Islet of Langerhans (tissue), 1 donor: ENCODE measurements around the gene PRSS33.

Experiments
- FAIRE-seq: peaks from one replicate; lab custom pipeline; 2011; peaks lifted over from hg19 to GRCh38; lab: Jason Lieb, UNC

PRSS33 gene

GRCh38 chr16:2820836-2821486, 33.6 kb upstream of the PRSS33 start:
- no peak for FAIRE-seq

- no peak for FAIRE-seq
These were observed 32.8 kb upstream of the PRSS33 start for GRCh38 chr16:2819939-2820835.

GRCh38 chr16:2819179-2819938, 32.0 kb upstream of the PRSS33 start:
- no peak for FAIRE-seq

GRCh38 chr16:2818272-2818876, 31.0 kb upstream of the PRSS33 start:
- no peak for FAIRE-seq

- no peak for FAIRE-seq
These were observed 30.2 kb upstream of the PRSS33 start for GRCh38 chr16:2817340-2818271.

- no peak for FAIRE-seq
These were observed 29.5 kb upstream of the PRSS33 start, which contains the start of gene PRSS21 for GRCh38 chr16:2816751-2817339. Gene PRSS21, plus strand, starts transcription at chr16:2817237. Its CDS starts 32 bp downstream, at chr16:2817269.

- no peak for FAIRE-seq
These were observed 28.0 kb upstream of the PRSS33 start for GRCh38 chr16:2815299-2815771.

DNA sequence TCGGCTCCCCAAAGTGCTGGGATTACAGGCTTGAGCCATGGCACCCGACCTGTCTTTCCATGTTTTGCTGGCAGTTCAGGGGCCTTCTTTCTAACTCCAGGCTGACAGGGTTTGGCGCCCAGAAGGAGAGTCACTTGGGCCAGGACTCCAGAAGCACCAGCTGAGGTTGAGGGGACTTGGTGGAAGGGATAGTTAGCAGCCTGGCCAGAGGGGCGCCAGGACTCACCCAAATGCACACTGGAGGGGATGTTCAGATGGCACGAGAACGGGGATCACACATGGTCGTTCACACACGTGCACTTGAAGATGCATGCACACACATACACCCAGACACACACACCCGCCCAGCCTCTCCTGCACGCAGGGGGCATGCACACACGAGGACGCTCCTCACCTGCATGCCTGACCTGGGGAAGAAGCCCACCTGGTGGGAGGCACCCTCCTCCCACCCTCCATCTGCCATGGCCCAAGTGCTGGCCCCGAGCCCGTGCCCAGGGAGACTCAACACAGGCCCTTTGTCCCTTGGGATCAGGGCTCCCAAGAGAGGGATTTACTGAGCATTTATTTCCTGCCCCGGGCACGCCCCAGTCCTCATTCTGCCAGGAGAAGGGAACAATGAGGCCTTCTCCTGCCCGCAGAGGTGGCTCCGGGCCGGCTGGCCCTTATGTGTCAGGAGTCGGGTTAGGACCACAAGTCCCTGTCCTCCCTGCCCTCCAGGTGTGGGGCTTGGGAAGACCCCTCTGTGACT, 27.4 kb upstream of the PRSS33 start:
- FAIRE-seq, result no peak

DNA sequence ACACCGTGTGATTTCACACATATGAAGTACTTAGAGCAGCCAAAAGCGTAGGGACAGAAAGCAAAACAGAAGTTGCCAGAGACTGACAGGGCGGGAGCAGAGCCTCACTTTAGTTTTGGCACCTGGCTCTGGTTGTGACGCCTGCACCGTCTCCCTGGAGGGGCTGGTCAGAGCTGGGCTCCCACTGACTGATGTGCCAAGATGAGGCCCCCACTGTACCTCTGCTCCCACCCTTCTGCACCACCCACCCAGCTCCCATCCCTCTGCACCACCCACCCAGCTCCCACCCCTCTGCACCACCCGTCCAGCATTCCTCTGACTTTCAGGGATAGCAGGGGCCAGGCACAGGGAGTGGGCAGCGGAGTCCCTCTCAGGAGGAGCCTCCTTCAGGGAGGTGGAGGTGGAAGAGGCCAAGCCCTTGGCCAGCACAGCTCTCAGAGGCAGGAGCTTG, 26.4 kb upstream of the PRSS33 start:
- FAIRE-seq, result no peak

DNA sequence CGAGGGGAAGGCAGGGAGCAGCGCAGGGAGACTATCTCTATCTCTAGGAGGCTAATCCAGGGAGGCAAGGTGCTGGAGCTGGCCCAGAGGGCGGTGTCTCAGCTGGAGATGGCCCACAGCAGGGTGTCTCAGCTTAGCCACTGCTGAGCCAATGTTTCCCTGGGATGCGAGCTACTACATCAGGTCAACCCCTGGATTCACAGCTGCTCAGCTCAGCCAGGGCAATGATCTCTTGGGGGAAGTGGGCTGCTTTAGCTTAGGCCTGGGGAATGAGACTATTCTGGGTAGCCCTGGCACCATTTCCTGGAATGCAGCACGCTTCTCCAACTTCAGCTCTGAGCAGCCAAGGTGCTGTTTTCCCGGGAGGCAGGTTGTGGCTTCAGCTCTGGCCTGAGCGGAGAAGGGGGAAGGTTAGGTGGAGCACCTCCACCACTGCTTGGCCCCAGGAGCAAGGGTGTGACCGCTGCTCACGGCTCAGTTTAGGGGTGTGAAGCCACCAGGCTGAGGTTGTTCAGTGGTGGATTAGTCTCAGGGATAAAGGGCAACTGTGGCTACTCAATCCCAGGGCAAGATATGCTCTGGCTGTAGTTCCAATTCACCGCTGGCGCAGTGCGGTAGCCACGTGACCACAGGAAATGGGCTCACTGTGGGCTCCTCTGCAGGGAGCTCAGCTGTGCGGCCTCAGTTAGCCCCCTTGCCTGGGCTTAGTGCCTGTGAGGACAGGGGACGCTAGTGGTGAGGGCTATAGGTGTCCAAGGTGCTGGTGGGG, 24.5 kb upstream of the PRSS33 start:
- FAIRE-seq, result no peak

DNA sequence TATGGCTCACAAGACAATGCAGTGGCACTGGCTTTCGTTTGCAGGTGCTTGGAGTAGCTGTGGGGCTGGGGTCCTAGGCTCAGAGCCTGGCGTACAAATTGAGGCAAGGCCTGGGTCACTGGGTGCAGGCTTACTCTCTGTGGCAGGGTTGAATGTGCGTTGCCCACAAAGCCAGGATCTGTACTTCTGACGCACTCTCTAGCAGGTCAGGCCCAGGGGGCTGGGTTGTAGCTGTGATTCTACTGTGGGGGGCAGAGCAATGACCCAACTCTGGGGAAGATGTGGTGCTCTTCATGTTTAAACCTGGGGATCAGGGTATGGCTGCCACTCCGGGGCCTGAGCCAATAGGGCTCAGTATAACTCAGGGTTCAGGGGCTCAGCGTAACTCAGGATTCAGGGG, 23.3 kb upstream of the PRSS33 start:
- no peak for FAIRE-seq

DNA sequence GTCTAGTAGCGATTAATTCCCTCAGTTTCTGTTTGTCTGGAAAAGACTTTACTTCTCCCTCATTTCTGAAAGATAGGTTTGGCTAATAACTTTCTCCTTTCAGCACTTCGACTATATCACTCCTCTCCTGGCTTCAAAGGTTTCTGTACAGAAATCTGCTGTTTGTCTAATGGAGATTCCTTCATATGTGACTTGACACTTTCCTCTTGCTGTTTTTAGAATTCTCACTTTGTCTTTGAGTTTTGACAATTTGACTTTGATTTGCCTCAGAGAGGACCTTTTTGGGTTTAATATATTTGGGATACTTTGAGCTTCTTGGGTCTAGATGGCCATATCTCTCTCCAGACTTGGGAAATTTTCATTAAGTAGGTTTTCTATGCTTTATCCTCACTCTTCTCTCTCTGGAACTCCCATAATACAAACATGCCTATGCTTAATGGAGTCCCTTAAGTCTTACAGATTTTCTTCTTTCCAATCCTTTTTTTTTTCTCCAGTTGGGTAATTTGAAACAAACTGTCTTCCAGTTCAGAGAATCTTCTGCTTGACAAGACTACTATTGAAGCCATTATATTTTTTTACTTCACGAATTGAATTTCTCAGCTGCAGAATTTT, 21.9 kb upstream of the PRSS33 start:
- FAIRE-seq, result no peak

GRCh38 chr16:2808181-2808580, 20.8 kb upstream of the PRSS33 start:
- FAIRE-seq, result no peak

- FAIRE-seq, result no peak
These were observed 18.9 kb upstream of the PRSS33 start for GRCh38 chr16:2806286-2806685.

DNA sequence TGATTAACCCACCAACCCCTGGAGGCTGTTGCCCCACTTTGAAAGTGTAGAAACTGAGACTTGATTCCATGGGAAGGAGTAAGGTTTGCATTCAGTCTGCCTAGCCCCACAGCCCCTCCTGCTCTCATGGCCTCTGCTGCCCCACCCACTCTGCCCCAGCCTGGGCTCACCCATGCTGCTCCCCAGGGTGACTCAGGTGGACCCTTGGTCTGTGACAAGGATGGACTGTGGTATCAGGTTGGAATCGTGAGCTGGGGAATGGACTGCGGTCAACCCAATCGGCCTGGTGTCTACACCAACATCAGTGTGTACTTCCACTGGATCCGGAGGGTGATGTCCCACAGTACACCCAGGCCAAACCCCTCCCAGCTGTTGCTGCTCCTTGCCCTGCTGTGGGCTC, 17.4 kb upstream of the PRSS33 start:
- no peak for FAIRE-seq

DNA sequence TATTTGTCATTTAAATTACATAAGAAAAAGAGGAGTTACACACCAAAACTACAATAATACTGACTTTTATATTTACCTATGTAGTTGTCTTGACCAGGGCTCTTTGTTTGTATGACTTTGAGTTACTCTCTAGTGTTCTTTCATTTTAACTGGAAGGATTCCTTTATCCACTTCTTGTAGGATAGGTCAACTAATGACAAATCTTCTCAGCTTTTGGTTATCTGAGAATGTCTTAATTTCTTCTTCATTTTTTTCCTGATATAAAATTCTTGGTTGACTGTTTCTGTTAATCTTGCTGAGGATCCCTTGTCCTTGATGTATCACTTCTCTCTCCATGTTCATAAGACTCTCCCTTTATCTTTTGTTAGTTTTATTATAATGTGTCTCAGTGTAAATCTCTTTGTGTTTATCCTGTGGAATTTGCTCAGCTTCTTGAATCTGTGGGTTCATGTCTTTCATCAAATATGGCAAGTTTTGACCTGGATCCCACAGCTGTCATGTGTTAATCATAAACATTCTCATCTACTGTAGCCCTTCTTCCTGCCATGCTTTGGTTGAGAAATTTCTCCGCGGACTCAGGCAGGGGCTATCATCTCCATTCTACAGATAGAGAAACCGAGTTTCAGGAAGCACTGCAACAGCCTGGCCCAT, 16.3 kb upstream of the PRSS33 start:
- no peak for FAIRE-seq

GRCh38 chr16:2799859-2800226, 12.5 kb upstream of the PRSS33 start:
- FAIRE-seq, result no peak

DNA sequence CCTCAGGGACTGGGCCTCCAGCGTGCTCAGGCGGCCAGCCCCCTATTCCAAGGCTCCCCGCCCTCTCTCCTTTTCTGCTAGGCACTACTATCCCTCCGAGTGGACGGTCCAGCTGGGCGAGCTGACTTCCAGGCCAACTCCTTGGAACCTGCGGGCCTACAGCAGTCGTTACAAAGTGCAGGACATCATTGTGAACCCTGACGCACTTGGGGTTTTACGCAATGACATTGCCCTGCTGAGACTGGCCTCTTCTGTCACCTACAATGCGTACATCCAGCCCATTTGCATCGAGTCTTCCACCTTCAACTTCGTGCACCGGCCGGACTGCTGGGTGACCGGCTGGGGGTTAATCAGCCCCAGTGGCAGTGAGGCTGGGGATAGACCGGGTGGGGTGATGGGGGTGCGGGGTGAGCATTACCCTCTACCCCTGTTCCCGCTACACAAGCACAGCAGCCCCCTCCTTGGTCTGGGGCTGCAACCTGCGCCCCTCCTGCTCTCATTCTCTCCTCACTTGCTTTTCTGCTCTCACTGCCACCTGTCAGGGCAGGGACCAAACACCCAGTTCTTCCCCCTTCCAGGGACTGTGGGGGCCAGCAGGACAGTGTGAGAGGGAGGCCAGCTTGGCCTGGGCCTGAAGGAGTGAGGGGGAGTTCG, 12.0 kb upstream of the PRSS33 start:
- no peak for FAIRE-seq
